RCC 7860 (cell line): Measurements from ENCODE around the gene TNFRSF6B.
"Not testable (repeated sequence)": the region's sequence is repeated elsewhere in the genome, so short reads cannot be mapped to it uniquely, and the experiment has no call there.

Experiments used
- DNase-seq: peaks from one replicate; pipeline ENCODE4 v3.0.0-alpha.2; 2015; ENCODE audit warnings: low spot score
- FAIRE-seq: peaks from 2 replicates; lab custom pipeline; 2012; peaks lifted over from hg19 to GRCh38; lab: Jason Lieb, UNC

TNFRSF6B gene

GRCh38 chr20:63706027-63706695 is 9.7 kb downstream of the TNFRSF6B start:
- DNase-seq: no peak
- FAIRE-seq: no peak

- no peak for FAIRE-seq
- peak; percentile 39 for DNase-seq
Observed at GRCh38 chr20:63706852-63707557, 10.6 kb downstream of the TNFRSF6B start.

GRCh38 chr20:63707558-63708300 is 11.3 kb downstream of the TNFRSF6B start, which contains the start of the genes ARFRP1 and ZGPAT:
TSS of gene ARFRP1 (minus strand) at chr20:63707976. CDS start at chr20:63707091, 885 bp downstream.
TSS of gene ZGPAT (plus strand) at chr20:63708039. CDS start at chr20:63708581, 542 bp downstream.
- peak; percentile 70 for DNase-seq
- no peak for FAIRE-seq

GRCh38 chr20:63708301-63709148 is 12.1 kb downstream of the TNFRSF6B start:
- no peak for FAIRE-seq
- no peak for DNase-seq

GRCh38 chr20:63709149-63709527 is 12.7 kb downstream of the TNFRSF6B start:
- DNase-seq: no peak
- FAIRE-seq: no peak

- DNase-seq (no peak), FAIRE-seq (no peak)
Observed at GRCh38 chr20:63711085-63711645, 14.7 kb downstream of the TNFRSF6B start.

- no peak for DNase-seq
- FAIRE-seq: no peak
Observed at GRCh38 chr20:63712191-63712590, 15.7 kb downstream of the TNFRSF6B start.

- DNase-seq: no peak
- FAIRE-seq: no peak
Observed at GRCh38 chr20:63714858-63715257, 18.4 kb downstream of the TNFRSF6B start.

- FAIRE-seq (no peak), DNase-seq (no peak)
Observed at GRCh38 chr20:63718996-63719395, 22.5 kb downstream of the TNFRSF6B start.

- FAIRE-seq: not testable (repeated sequence)
Observed at GRCh38 chr20:63722967-63723622, 26.6 kb downstream of the TNFRSF6B start.

GRCh38 chr20:63730189-63730733 is 33.8 kb downstream of the TNFRSF6B start:
- FAIRE-seq, DNase-seq: not testable (repeated sequence)

More at GRCh38 chr20:63722967-63723622, 26.6 kb downstream of the TNFRSF6B start:
- not testable (repeated sequence) for DNase-seq

- FAIRE-seq (no peak), DNase-seq (no peak)
Observed at GRCh38 chr20:63731410-63731809, 35.0 kb downstream of the TNFRSF6B start.

- DNase-seq (no peak), FAIRE-seq (no peak)
Observed at GRCh38 chr20:63732118-63733095, 36.0 kb downstream of the TNFRSF6B start.

GRCh38 chr20:63733117-63733516 is 36.7 kb downstream of the TNFRSF6B start:
- FAIRE-seq (no peak), DNase-seq (no peak)

GRCh38 chr20:63733579-63734081 is 37.2 kb downstream of the TNFRSF6B start:
- FAIRE-seq (no peak), DNase-seq (no peak)

- no peak for FAIRE-seq
- DNase-seq: no peak
Observed at GRCh38 chr20:63734111-63734945, 37.9 kb downstream of the TNFRSF6B start.
